Measurements from ENCODE around the gene PEAK1.

DNA sequence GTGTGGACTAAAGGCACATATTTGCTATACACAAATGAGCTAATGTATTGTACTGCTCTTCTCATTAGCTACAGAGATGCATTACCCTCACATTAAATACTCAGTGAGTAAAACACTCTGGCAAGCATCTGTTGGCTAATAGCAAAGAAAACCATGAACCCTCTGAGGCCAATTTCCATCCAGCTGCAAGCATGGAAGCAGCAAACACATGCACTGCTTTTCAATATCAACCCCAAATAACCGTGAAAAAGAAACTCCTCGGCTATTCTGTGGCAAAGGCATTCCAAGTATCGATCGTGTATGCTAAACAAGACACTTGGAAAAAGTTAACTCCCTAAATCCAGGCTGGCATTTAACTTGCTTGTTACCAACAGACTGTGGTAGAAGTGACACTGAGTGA is 67.0 kb downstream of the PEAK1 start:
- TF ChIP-seq, protein P1, sequence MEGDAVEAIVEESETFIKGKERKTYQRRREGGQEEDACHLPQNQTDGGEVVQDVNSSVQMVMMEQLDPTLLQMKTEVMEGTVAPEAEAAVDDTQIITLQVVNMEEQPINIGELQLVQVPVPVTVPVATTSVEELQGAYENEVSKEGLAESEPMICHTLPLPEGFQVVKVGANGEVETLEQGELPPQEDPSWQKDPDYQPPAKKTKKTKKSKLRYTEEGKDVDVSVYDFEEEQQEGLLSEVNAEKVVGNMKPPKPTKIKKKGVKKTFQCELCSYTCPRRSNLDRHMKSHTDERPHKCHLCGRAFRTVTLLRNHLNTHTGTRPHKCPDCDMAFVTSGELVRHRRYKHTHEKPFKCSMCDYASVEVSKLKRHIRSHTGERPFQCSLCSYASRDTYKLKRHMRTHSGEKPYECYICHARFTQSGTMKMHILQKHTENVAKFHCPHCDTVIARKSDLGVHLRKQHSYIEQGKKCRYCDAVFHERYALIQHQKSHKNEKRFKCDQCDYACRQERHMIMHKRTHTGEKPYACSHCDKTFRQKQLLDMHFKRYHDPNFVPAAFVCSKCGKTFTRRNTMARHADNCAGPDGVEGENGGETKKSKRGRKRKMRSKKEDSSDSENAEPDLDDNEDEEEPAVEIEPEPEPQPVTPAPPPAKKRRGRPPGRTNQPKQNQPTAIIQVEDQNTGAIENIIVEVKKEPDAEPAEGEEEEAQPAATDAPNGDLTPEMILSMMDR (IDR thresholded peaks at IDR 0.05), result no peak
- TF ChIP-seq EP300 (IDR thresholded peaks at IDR 0.05), result no peak
